Hepatocyte (in vitro differentiated cells): Measurements from ENCODE around the gene ZNF219.

Experiments used
- EZH2 ChIP-seq: fragments of 200-600 bp; sonication (generic); IDR thresholded peaks from 2 replicates; pipeline ENCODE4 v1.6.1; 2016; ENCODE audit warnings: antibody characterized with exemption, mild to moderate bottlenecking, borderline replicate concordance
- TF ChIP-seq, protein P1 (sequence below): fragments of 200-600 bp; sonication (generic); IDR thresholded peaks from 2 replicates; pipeline ENCODE4 v1.5.1; 2016; ENCODE audit warnings: antibody characterized with exemption, mild to moderate bottlenecking; ENCODE audit not compliant: poor library complexity

- TF ChIP-seq, protein P1, sequence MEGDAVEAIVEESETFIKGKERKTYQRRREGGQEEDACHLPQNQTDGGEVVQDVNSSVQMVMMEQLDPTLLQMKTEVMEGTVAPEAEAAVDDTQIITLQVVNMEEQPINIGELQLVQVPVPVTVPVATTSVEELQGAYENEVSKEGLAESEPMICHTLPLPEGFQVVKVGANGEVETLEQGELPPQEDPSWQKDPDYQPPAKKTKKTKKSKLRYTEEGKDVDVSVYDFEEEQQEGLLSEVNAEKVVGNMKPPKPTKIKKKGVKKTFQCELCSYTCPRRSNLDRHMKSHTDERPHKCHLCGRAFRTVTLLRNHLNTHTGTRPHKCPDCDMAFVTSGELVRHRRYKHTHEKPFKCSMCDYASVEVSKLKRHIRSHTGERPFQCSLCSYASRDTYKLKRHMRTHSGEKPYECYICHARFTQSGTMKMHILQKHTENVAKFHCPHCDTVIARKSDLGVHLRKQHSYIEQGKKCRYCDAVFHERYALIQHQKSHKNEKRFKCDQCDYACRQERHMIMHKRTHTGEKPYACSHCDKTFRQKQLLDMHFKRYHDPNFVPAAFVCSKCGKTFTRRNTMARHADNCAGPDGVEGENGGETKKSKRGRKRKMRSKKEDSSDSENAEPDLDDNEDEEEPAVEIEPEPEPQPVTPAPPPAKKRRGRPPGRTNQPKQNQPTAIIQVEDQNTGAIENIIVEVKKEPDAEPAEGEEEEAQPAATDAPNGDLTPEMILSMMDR: peak; percentile 47
- no peak for TF ChIP-seq EZH2
Measured at GRCh38 chr14:21090194-21090939, 8.1 kb downstream of the ZNF219 start.
